Glutamatergic neuron (in vitro differentiated cells): ENCODE measurements around the gene DNAJB13. TPM values are rescaled to one million over a fixed set of nuclear protein-coding genes. Genes with fewer than 3 reads are reported as not detected.

Experiments used
- DNase-seq: peaks from one replicate; pipeline ENCODE4 v3.0.0; 2022
- H3K27ac Mint-ChIP-seq: one replicate; pipeline ENCODE4 v1.8.0; 2020; ENCODE audit warnings: mild to moderate bottlenecking, mixed read lengths, inconsistent platforms; ENCODE audit not compliant: unreplicated experiment
- H3K27me3 Mint-ChIP-seq: one replicate; pipeline ENCODE4 v1.8.0; 2020; ENCODE audit warnings: mild to moderate bottlenecking, moderate library complexity, mixed read lengths, inconsistent platforms; ENCODE audit not compliant: unreplicated experiment
- H3K36me3 Mint-ChIP-seq: one replicate; pipeline ENCODE4 v1.8.0; 2020; ENCODE audit warnings: mild to moderate bottlenecking, mixed read lengths, inconsistent platforms; ENCODE audit not compliant: unreplicated experiment
- H3K4me1 Mint-ChIP-seq: one replicate; pipeline ENCODE4 v1.8.0; 2020; ENCODE audit warnings: mild to moderate bottlenecking, low read depth, mixed read lengths, inconsistent platforms; ENCODE audit not compliant: unreplicated experiment
- H3K4me3 Mint-ChIP-seq: one replicate; pipeline ENCODE4 v1.8.0; 2020; ENCODE audit warnings: mild to moderate bottlenecking, mixed read lengths, inconsistent platforms; ENCODE audit not compliant: unreplicated experiment
- H3K9me3 Mint-ChIP-seq: one replicate; pipeline ENCODE4 v1.8.0; 2020; ENCODE audit warnings: mild to moderate bottlenecking, moderate library complexity, mixed read lengths, inconsistent platforms; ENCODE audit not compliant: unreplicated experiment
- total RNA-seq: library from RNA; stranded (reverse); fragmentation: NEBNext Ultra II Directional; extraction: Animal tissue kit (Norgen Biotek cat#: 25700); gene quantifications from one replicate; pipeline ENCODE4 v1.2.1, GENCODE V29; 2021; ENCODE audit not compliant: unreplicated experiment
- TF ChIP-seq, protein P1 (sequence below): fragments of 200-600 bp; sonication (generic); IDR thresholded peaks from one replicate; pipeline ENCODE4 v1.5.0; 2021; ENCODE audit not compliant: partially characterized antibody, unreplicated experiment

The DNAJB13 gene
- total RNA-seq, 1 donor from 2014 or later, result not detected

DNA sequence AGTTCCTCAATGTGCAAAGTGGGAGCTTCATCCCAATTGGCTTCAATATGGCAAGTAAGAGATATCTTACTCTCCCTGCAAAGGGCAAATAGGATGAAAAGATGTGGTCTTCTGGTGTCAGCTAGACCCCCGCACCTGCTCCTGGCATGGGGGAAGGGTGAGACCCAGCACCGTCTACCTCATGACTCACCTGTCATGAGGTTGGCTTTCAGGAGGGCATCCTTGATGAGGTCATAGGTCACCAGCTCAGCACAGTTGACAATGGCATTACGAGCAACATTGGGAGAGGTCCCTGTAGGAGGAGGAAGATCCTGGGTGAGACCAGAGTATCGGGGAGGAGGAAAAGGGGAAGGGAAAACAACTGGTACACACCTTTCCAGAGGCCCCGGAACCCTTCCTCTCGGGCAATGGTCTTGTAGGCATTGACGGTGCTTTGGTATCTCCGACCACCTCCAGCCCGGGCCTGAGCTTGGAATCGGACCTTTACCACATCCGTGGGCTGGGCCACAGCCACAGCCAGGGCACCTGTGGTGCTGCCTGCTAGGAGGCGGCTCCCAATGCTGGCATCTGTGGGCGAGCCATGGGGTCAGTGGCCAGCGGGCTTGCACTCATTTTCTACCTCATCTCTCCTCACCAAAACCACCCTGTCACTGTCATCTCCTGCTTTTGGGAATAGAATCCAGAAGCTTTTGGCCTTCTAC is 25.8 kb downstream of the DNAJB13 start:
- TF ChIP-seq, protein P1, sequence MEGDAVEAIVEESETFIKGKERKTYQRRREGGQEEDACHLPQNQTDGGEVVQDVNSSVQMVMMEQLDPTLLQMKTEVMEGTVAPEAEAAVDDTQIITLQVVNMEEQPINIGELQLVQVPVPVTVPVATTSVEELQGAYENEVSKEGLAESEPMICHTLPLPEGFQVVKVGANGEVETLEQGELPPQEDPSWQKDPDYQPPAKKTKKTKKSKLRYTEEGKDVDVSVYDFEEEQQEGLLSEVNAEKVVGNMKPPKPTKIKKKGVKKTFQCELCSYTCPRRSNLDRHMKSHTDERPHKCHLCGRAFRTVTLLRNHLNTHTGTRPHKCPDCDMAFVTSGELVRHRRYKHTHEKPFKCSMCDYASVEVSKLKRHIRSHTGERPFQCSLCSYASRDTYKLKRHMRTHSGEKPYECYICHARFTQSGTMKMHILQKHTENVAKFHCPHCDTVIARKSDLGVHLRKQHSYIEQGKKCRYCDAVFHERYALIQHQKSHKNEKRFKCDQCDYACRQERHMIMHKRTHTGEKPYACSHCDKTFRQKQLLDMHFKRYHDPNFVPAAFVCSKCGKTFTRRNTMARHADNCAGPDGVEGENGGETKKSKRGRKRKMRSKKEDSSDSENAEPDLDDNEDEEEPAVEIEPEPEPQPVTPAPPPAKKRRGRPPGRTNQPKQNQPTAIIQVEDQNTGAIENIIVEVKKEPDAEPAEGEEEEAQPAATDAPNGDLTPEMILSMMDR, result no peak
- peaks cover 7% of the 10 kb centered on the region for H3K36me3 Mint-ChIP-seq

DNA sequence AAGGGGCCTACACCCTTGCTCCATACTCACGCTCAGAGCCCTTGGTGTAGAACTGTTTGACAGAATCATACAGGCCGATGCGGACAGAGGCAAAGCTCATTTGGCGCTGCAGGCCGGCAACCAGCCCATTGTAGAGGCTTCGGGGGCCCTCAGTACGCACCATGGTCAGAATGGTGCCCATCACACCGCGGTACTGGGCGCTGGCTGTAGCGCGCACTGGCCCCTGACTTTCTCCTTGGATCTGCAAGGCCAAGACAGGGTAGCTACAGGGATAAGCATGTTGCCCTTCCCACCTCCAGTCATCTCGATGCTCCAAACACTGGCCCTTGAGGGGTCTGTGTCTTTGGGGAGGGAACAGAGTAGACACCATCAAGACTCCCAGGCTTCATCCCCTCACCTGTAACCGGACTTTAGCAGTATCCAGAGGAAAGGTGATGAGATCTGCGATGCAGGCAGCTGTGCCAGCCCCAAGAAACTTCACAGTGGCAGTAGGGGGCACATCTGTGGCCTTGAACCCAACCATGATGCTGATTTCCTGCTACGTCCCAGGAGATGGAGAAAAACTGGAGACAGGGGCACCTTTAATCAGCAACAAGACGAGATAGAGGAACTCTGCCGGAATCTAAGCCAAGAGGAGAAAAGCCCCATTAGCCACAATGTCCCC is 27.2 kb downstream of the DNAJB13 start:
- peaks cover 24% of the 10 kb centered on the region for H3K4me1 Mint-ChIP-seq
- H3K36me3 Mint-ChIP-seq, result peaks cover 7% of the 10 kb centered on the region
- TF ChIP-seq, protein P1, result no peak
- peaks cover 10% of the 10 kb centered on the region for H3K27me3 Mint-ChIP-seq
- DNase-seq, result no peak
- no peak overlapping the region for H3K27ac Mint-ChIP-seq
- H3K9me3 Mint-ChIP-seq, result peaks cover 9% of the 10 kb centered on the region
- no peak overlapping the region for H3K4me3 Mint-ChIP-seq

More for the DNA sequence above, 25.8 kb downstream of the DNAJB13 start:
- Mint-ChIP-seq H3K9me3 (no peaks in the 10 kb centered on the region), H3K27me3 (peaks cover 2% of the 10 kb centered on the region), H3K4me3 (no peak overlapping the region), H3K27ac (no peak overlapping the region), H3K4me1 (peaks cover 18% of the 10 kb centered on the region)
- DNase-seq, result no peak

DNA sequence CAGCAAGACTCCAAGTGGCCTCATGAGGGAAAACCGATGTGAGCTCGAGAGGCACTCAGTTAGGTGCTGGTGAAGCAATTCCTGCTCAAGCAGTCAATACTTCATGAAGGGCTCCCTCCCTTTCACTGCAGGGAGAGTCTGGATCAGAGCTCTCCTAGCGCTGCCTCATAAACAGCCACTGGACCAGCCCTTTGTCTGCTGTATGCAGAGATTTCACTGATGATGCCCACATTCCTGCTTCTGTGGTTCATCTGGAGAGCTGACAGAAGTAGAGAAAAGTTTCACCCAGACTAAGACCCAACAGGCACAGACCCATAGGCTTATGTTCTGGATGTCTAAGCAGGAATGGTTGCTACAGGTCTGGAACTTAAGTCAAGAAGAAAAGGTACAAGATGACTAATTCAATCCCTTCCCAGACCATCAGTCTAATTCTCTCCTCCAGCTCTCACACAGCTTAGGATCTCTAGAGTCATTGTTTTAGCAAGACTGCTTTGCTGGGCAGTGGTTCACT is 27.8 kb downstream of the DNAJB13 start:
- peaks cover 10% of the 10 kb centered on the region for H3K27me3 Mint-ChIP-seq
- TF ChIP-seq, protein P1, result no peak
- peaks cover 10% of the 10 kb centered on the region for H3K9me3 Mint-ChIP-seq
- no peak overlapping the region for H3K27ac Mint-ChIP-seq
- no peak for DNase-seq
- peaks cover 7% of the 10 kb centered on the region for H3K36me3 Mint-ChIP-seq
- peak overlapping the region; percentile 40 for H3K4me3 Mint-ChIP-seq
- H3K4me1 Mint-ChIP-seq, result peaks cover 27% of the 10 kb centered on the region

DNA sequence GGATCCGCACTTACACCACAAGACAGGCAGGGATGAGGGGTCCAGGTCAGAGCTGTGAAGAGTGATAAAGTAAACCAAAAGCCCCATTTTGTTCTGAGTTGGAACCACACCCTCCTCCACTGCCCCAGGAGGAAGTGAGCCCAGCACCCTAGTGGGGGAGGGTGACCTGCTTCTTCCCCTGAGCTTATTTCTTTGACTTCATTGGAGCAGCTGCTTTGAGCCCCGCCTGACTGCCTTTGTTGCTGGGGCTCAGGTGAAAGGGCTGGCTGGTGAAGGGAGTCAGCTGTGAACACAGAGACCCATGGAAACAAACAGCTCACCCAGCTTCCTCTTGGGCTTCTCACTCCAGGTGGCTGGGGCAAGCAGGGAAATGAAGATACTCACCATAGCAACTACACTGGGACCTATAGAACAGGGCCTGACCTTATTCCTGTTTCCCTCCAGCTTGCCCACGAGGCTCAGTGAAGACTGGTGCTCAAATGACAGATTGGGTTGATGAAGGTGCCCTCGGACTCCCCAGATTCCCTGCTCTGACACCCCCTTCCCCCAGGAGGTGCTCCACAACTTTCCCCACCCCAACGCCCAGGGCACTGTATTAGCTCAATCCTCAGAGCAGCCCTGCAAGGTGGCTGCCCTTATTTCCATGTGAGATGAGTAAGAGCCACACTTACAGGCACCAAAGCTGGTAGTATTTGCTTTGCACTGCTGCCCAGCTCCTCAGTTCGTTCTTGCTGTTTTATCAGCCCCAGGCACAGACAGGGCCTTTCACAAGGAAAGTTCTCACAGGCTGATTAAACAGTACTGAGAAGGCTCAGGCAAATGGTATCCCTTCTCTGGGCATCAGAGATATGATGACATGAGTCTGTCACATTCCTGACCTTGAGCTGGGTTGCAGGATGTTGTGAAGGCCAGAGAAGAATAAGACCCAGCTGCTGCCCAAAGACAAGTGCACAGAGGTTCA is 29.5 kb downstream of the DNAJB13 start:
- Mint-ChIP-seq H3K27me3 (peaks cover 11% of the 10 kb centered on the region), H3K9me3 (peaks cover 14% of the 10 kb centered on the region), H3K36me3 (peaks cover 7% of the 10 kb centered on the region)

More for the DNA sequence above, 29.5 kb downstream of the DNAJB13 start:
- peak overlapping the region; percentile 96 for H3K4me3 Mint-ChIP-seq
- no peak for DNase-seq
- TF ChIP-seq, protein P1, result no peak
- H3K4me1 Mint-ChIP-seq, result peaks cover 33% of the 10 kb centered on the region
- H3K27ac Mint-ChIP-seq, result peak overlapping the region; percentile 59
